Measurements from ENCODE around the gene AHCYL2. TPM values are rescaled to one million over a fixed set of nuclear protein-coding genes. Genes with fewer than 3 reads are reported as not detected.

The AHCYL2 gene
- total RNA-seq, 1 experiment from 2014 or later = 23.2 TPM

DNA sequence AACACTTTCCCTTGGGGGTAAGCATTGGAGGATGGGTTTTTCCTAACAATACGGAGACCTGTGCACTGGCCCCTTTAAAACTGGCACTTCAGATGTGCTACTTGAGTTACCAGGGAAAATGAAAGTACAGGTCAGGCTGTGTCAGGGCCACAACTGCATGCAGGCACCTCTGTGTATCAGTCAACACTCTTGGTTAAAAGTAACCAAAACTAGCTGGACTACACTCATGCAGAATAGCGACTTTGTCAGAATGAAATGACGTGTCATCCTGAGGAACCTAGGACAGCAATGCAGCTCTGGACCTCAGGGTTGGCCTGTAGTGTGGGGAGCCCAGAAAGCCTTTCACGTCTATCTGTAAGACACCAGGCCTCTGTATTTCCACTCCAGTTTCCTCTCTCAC is 243.7 kb downstream of the AHCYL2 start:
- no peak overlapping the region for H3K4ac ChIP-seq (ENCODE audit: low read depth, low read length)
- H4K8ac ChIP-seq (replicated peaks; ENCODE audit: insufficient read length, low read depth, low read length) = no peak overlapping the region
- no peak overlapping the region for H3T11ph ChIP-seq (ENCODE audit: low read length)
- H3K56ac ChIP-seq (ENCODE audit: insufficient read length, low read depth, low read length) = no peak overlapping the region
- H3K27me3 ChIP-seq (ENCODE audit: insufficient read depth, low read length) = no peaks in the 10 kb centered on the region
- WGBS (ENCODE audit: extremely low coverage, insufficient read length, low lambda C conversion rate) = no CpG with 5 or more reads among the region's 4 CpGs
- no peak overlapping the region for H3K14ac ChIP-seq (ENCODE audit: insufficient read depth, low read length)
- H2AFZ ChIP-seq (ENCODE audit: low read length) = no peak overlapping the region
- Mint-ChIP-seq H3K4me1 (peaks cover 19 to 20% of the 10 kb centered on the region in 2 experiments), H3K36me3 (ENCODE audit: insufficient read depth in 1 of 3, low read depth in 3 of 3) (peaks cover 0 to 28% (median 3%) of the 10 kb centered on the region in 3 experiments; a peak in 6 of 7 replicates), H3K27ac (no peak overlapping the region), H3K9me3 (no peaks in the 10 kb centered on the region), H3K4me3 (no peak overlapping the region), H3K27me3 (ENCODE audit: low read depth) (no peaks in the 10 kb centered on the region)
- H2BK5ac ChIP-seq (ENCODE audit: insufficient read length, low read length) = no peak overlapping the region
- no peak overlapping the region for H3K18ac ChIP-seq (ENCODE audit: insufficient read length, low read depth, low read length)
- no peaks in the 10 kb centered on the region; the same call in 1 of the 2 replicates for H3K4me1 ChIP-seq (ENCODE audit: insufficient read depth, low read length)
- no peak overlapping the region for H3K4me2 ChIP-seq (ENCODE audit: insufficient read depth, insufficient read length, low read length)
- H3K9me3 ChIP-seq (ENCODE audit: control insufficient read depth, low read depth, low read length) = no peaks in the 10 kb centered on the region
- H4K91ac ChIP-seq (ENCODE audit: insufficient read length, low read depth, low read length) = no peak overlapping the region
- TF ChIP-seq, protein P1, sequence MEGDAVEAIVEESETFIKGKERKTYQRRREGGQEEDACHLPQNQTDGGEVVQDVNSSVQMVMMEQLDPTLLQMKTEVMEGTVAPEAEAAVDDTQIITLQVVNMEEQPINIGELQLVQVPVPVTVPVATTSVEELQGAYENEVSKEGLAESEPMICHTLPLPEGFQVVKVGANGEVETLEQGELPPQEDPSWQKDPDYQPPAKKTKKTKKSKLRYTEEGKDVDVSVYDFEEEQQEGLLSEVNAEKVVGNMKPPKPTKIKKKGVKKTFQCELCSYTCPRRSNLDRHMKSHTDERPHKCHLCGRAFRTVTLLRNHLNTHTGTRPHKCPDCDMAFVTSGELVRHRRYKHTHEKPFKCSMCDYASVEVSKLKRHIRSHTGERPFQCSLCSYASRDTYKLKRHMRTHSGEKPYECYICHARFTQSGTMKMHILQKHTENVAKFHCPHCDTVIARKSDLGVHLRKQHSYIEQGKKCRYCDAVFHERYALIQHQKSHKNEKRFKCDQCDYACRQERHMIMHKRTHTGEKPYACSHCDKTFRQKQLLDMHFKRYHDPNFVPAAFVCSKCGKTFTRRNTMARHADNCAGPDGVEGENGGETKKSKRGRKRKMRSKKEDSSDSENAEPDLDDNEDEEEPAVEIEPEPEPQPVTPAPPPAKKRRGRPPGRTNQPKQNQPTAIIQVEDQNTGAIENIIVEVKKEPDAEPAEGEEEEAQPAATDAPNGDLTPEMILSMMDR (conservative IDR thresholded peaks at IDR 0.05) = no peak
- H2BK15ac ChIP-seq (ENCODE audit: low read depth, low read length) = no peak overlapping the region
- H2BK20ac ChIP-seq (ENCODE audit: low read depth, low read length, poor library complexity, severe bottlenecking) = no peak overlapping the region
- no peak overlapping the region for H4K5ac ChIP-seq (ENCODE audit: insufficient read length, low read depth, low read length)
- H2BK12ac ChIP-seq (ENCODE audit: insufficient read length, low read depth, low read length) = no peak overlapping the region
- no peak overlapping the region for H2AK5ac ChIP-seq (ENCODE audit: insufficient read length, low read length)
- H4K20me1 ChIP-seq (ENCODE audit: control insufficient read depth, insufficient read depth, insufficient read length) = no peaks in the 10 kb centered on the region
- no peaks in the 10 kb centered on the region for H3K79me1 ChIP-seq (ENCODE audit: insufficient read depth, low read depth, low read length, poor library complexity, severe bottlenecking)
- no peak for DNase-seq
- H3K9ac ChIP-seq (ENCODE audit: extremely low read depth, insufficient read length, low read length) = no peak overlapping the region
- H2BK120ac ChIP-seq (ENCODE audit: low read depth, low read length, poor library complexity, severe bottlenecking) = no peak overlapping the region
- no peak overlapping the region for H3K27ac ChIP-seq (ENCODE audit: insufficient read length, low read depth, low read length)
- H3K79me2 ChIP-seq (ENCODE audit: insufficient read depth, low read length) = no peaks in the 10 kb centered on the region
- H3K23me2 ChIP-seq (ENCODE audit: insufficient read length, low read depth, low read length, poor library complexity, severe bottlenecking) = no peaks in the 10 kb centered on the region
- no peak overlapping the region for H3K23ac ChIP-seq (ENCODE audit: insufficient read length, low read depth, low read length)

Measured in H9 (cell line).